GM21423 (cell line): ENCODE data around the gene TMSB10.
"Not testable (repeated sequence)": the region's sequence is repeated elsewhere in the genome, so short reads cannot be mapped to it uniquely, and the experiment has no call there.

Source experiments
- ATAC-seq: cut with Tn5 transposase; IDR thresholded peaks from one replicate; pipeline ENCODE4 v1.9.1; 2021; ENCODE audit warnings: mild to moderate bottlenecking, moderate library complexity; ENCODE audit not compliant: unreplicated experiment

The TMSB10 gene

GRCh38 chr2:84925724-84926376, 20.4 kb downstream of the TMSB10 start:
- peak; percentile 80 for ATAC-seq

- no peak for ATAC-seq
These were observed 21.8 kb downstream of the TMSB10 start for GRCh38 chr2:84927275-84927627.

- ATAC-seq: peak; percentile 51
These were observed 25.9 kb downstream of the TMSB10 start for GRCh38 chr2:84931384-84931821.

- peak; percentile 30 for ATAC-seq
These were observed 32.9 kb downstream of the TMSB10 start for GRCh38 chr2:84938194-84938879.

- ATAC-seq: peak; percentile 74
These were observed 34.1 kb downstream of the TMSB10 start for GRCh38 chr2:84939426-84940087.

- ATAC-seq: no peak
These were observed 34.6 kb downstream of the TMSB10 start for GRCh38 chr2:84940088-84940470.

GRCh38 chr2:84940831-84941412, 35.5 kb downstream of the TMSB10 start:
- ATAC-seq: no peak

- no peak for ATAC-seq
These were observed 36.7 kb downstream of the TMSB10 start for GRCh38 chr2:84942166-84942565.

- ATAC-seq: peak; percentile 32
These were observed 37.5 kb downstream of the TMSB10 start for GRCh38 chr2:84942964-84943421.

- no peak for ATAC-seq
These were observed 38.9 kb downstream of the TMSB10 start for GRCh38 chr2:84944295-84944909.

GRCh38 chr2:84945838-84946203, 40.4 kb downstream of the TMSB10 start:
- not testable (repeated sequence) for ATAC-seq

GRCh38 chr2:84946204-84947009, 41.0 kb downstream of the TMSB10 start:
- ATAC-seq: peak; percentile 70

GRCh38 chr2:84947010-84947593, 41.6 kb downstream of the TMSB10 start:
- ATAC-seq: no peak

GRCh38 chr2:84953535-84953934, 48.1 kb downstream of the TMSB10 start:
- no peak for ATAC-seq

- ATAC-seq: no peak
These were observed 48.9 kb downstream of the TMSB10 start for GRCh38 chr2:84954329-84954728.
